Measurements from ENCODE around the gene NOS1AP.

Gene NOS1AP

DNA sequence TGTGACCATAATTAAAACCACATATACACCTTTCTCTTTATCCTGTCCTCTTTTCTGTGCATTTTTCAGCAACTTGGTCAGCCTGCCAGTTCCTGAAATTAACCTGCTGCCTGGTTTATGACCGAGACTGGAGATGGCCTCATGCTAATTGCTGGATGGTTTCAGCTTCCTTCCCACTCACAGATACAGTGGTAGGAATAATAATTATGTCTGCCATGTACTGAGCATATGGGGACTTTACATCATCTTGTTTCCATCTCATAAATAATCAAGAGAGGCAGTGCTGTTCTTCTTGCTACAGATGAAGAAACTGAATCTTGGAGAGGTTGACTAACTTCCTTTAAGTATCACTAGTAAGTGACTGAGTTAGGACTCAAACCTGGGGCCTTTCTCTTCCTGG lies 148.2 kb downstream of the NOS1AP start:
- DNase-seq: no peak
- Histone ChIP-seq H3K27ac (ENCODE audit: low read length, poor library complexity, severe bottlenecking) (no peak overlapping the region), H3K14ac (ENCODE audit: low read length in 2 of 2) (no peak overlapping the region), H2BK15ac (ENCODE audit: low read depth, poor library complexity, severe bottlenecking) (no peak overlapping the region), H3K9me3 (ENCODE audit: control insufficient read depth, low read length) (no peaks in the 10 kb centered on the region), H2BK120ac (ENCODE audit: low read depth, low read length) (no peak overlapping the region), H3K4me1 (ENCODE audit: control insufficient read depth, insufficient read depth, low read depth, low read length) (no peaks in the 10 kb centered on the region), H3K4ac (ENCODE audit: low read depth in 1 of 2, low read length in 2 of 2) (no peak overlapping the region), H2BK12ac (ENCODE audit: low read length in 2 of 2) (no peak overlapping the region), H4K8ac (ENCODE audit: low read length) (no peak overlapping the region), H3K23ac (ENCODE audit: low read length in 2 of 2) (no peak overlapping the region), H4K91ac (ENCODE audit: low read length) (no peak overlapping the region), H3K4me2 (ENCODE audit: low read length, poor library complexity, severe bottlenecking) (no peak overlapping the region), H3K18ac (ENCODE audit: low read depth in 1 of 2, low read length in 2 of 2) (no peak overlapping the region), H2BK5ac (ENCODE audit: low read depth, low read length, poor library complexity, severe bottlenecking) (no peak overlapping the region), H3K4me3 (ENCODE audit: insufficient read depth in 1 of 2, low read depth in 1 of 2, low read length in 2 of 2) (no peak overlapping the region), H3K9ac (ENCODE audit: low read length) (no peak overlapping the region), H2AK5ac (ENCODE audit: low read length, severe bottlenecking) (no peak overlapping the region), H3K79me1 (replicated peaks; ENCODE audit: low read length, poor library complexity, severe bottlenecking) (no peaks in the 10 kb centered on the region), H2AFZ (ENCODE audit: low read depth, low read length) (no peak overlapping the region), H3K27me3 (ENCODE audit: control insufficient read depth in 1 of 2, insufficient read depth in 1 of 2, low read length in 2 of 2) (peaks cover under 1 to 20% of the 10 kb centered on the region in 2 experiments), H3K36me3 (ENCODE audit: control insufficient read depth in 1 of 2, insufficient read depth in 2 of 2, low read depth in 1 of 2, low read length in 2 of 2) (no peaks in the 10 kb centered on the region)
- 78% methylated on average over 1 of the region's 1 CpG for WGBS

GRCh38 chr1:162218546-162218945 lies 149.1 kb downstream of the NOS1AP start:
- H4K91ac ChIP-seq (ENCODE audit: low read length): no peak overlapping the region
- H3K27me3 ChIP-seq (ENCODE audit: control insufficient read depth in 1 of 2, insufficient read depth in 1 of 2, low read length in 2 of 2): peaks cover 0 to 14% of the 10 kb centered on the region in 2 experiments
- H3K4me3 ChIP-seq (ENCODE audit: insufficient read depth in 1 of 2, low read depth in 1 of 2, low read length in 2 of 2): no peak overlapping the region
- no peaks in the 10 kb centered on the region for H3K79me1 ChIP-seq (replicated peaks; ENCODE audit: low read length, poor library complexity, severe bottlenecking)
- H2BK5ac ChIP-seq (ENCODE audit: low read depth, low read length, poor library complexity, severe bottlenecking): no peak overlapping the region
- no peak for DNase-seq
- no peaks in the 10 kb centered on the region for H3K36me3 ChIP-seq (ENCODE audit: control insufficient read depth in 1 of 2, insufficient read depth in 2 of 2, low read depth in 1 of 2, low read length in 2 of 2)
- H2BK12ac ChIP-seq (ENCODE audit: low read length in 2 of 2): no peak overlapping the region
- H2BK15ac ChIP-seq (ENCODE audit: low read depth, poor library complexity, severe bottlenecking): no peak overlapping the region
- H3K4me2 ChIP-seq (ENCODE audit: low read length, poor library complexity, severe bottlenecking): no peak overlapping the region
- H2AFZ ChIP-seq (ENCODE audit: low read depth, low read length): no peak overlapping the region
- no peak overlapping the region for H3K9ac ChIP-seq (ENCODE audit: low read length)
- WGBS: 76% methylated on average over 5 of the region's 5 CpGs
- H3K27ac ChIP-seq (ENCODE audit: low read length, poor library complexity, severe bottlenecking): no peak overlapping the region
- H3K18ac ChIP-seq (ENCODE audit: low read depth in 1 of 2, low read length in 2 of 2): no peak overlapping the region
- H3K14ac ChIP-seq (ENCODE audit: low read length in 2 of 2): no peak overlapping the region
- H2BK120ac ChIP-seq (ENCODE audit: low read depth, low read length): no peak overlapping the region
- no peak overlapping the region for H3K23ac ChIP-seq (ENCODE audit: low read length in 2 of 2)
- H2AK5ac ChIP-seq (ENCODE audit: low read length, severe bottlenecking): no peak overlapping the region
- no peaks in the 10 kb centered on the region for H3K4me1 ChIP-seq (ENCODE audit: control insufficient read depth, insufficient read depth, low read depth, low read length)
- H3K9me3 ChIP-seq (ENCODE audit: control insufficient read depth, low read length): no peaks in the 10 kb centered on the region
- H3K4ac ChIP-seq (ENCODE audit: low read depth in 1 of 2, low read length in 2 of 2): no peak overlapping the region
- no peak overlapping the region for H4K8ac ChIP-seq (ENCODE audit: low read length)

GRCh38 chr1:162218975-162219374 lies 149.5 kb downstream of the NOS1AP start:
- Histone ChIP-seq H2AFZ (ENCODE audit: low read depth, low read length) (no peak overlapping the region), H2BK120ac (ENCODE audit: low read depth, low read length) (no peak overlapping the region), H2BK5ac (ENCODE audit: low read depth, low read length, poor library complexity, severe bottlenecking) (no peak overlapping the region), H3K9me3 (ENCODE audit: control insufficient read depth, low read length) (no peaks in the 10 kb centered on the region), H3K4me1 (ENCODE audit: control insufficient read depth, insufficient read depth, low read depth, low read length) (no peaks in the 10 kb centered on the region), H4K8ac (ENCODE audit: low read length) (no peak overlapping the region), H3K23ac (ENCODE audit: low read length in 2 of 2) (no peak overlapping the region), H2AK5ac (ENCODE audit: low read length, severe bottlenecking) (no peak overlapping the region), H3K36me3 (ENCODE audit: control insufficient read depth in 1 of 2, insufficient read depth in 2 of 2, low read depth in 1 of 2, low read length in 2 of 2) (no peaks in the 10 kb centered on the region), H2BK12ac (ENCODE audit: low read length in 2 of 2) (no peak overlapping the region), H3K14ac (ENCODE audit: low read length in 2 of 2) (no peak overlapping the region), H3K18ac (ENCODE audit: low read depth in 1 of 2, low read length in 2 of 2) (no peak overlapping the region), H4K91ac (ENCODE audit: low read length) (no peak overlapping the region), H3K9ac (ENCODE audit: low read length) (no peak overlapping the region), H3K27ac (ENCODE audit: low read length, poor library complexity, severe bottlenecking) (no peak overlapping the region), H3K4ac (ENCODE audit: low read depth in 1 of 2, low read length in 2 of 2) (no peak overlapping the region), H3K4me2 (ENCODE audit: low read length, poor library complexity, severe bottlenecking) (no peak overlapping the region), H2BK15ac (ENCODE audit: low read depth, poor library complexity, severe bottlenecking) (no peak overlapping the region), H3K4me3 (ENCODE audit: insufficient read depth in 1 of 2, low read depth in 1 of 2, low read length in 2 of 2) (no peak overlapping the region), H3K27me3 (ENCODE audit: control insufficient read depth in 1 of 2, insufficient read depth in 1 of 2, low read length in 2 of 2) (peaks cover 0 to 14% of the 10 kb centered on the region in 2 experiments), H3K79me1 (replicated peaks; ENCODE audit: low read length, poor library complexity, severe bottlenecking) (no peaks in the 10 kb centered on the region)
- WGBS: 66% methylated on average over 3 of the region's 5 CpGs
- DNase-seq: no peak

DNA sequence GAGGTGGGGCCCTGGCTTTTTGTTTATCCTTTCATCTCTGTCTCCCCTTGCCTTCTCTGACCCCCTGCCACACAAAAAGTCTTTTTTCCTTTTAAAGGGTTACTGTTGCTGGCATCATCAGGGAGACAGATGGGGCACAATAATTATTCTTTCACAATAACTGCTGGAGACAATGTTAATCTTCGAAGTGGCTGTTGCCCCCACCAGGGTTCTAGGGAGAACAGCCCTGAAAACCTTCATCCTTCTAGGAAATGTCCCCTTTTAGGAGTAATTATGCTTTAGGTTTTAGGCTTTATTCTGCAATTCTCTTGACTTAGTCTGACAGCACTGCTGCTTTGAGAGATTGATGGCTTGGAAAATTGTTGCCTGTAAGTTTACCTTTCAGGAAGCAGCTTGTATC lies 150.0 kb downstream of the NOS1AP start:
- Histone ChIP-seq H2AK5ac (ENCODE audit: low read length, severe bottlenecking) (no peak overlapping the region), H2BK5ac (ENCODE audit: low read depth, low read length, poor library complexity, severe bottlenecking) (no peak overlapping the region), H3K79me1 (replicated peaks; ENCODE audit: low read length, poor library complexity, severe bottlenecking) (no peaks in the 10 kb centered on the region), H2BK12ac (ENCODE audit: low read length in 2 of 2) (no peak overlapping the region), H3K27ac (ENCODE audit: low read length, poor library complexity, severe bottlenecking) (no peak overlapping the region), H4K91ac (ENCODE audit: low read length) (no peak overlapping the region), H2AFZ (ENCODE audit: low read depth, low read length) (no peak overlapping the region), H3K18ac (ENCODE audit: low read depth in 1 of 2, low read length in 2 of 2) (no peak overlapping the region), H3K27me3 (ENCODE audit: control insufficient read depth in 1 of 2, insufficient read depth in 1 of 2, low read length in 2 of 2) (peaks cover 0 to 10% of the 10 kb centered on the region in 2 experiments), H2BK15ac (ENCODE audit: low read depth, poor library complexity, severe bottlenecking) (no peak overlapping the region), H3K4me2 (ENCODE audit: low read length, poor library complexity, severe bottlenecking) (no peak overlapping the region), H3K9me3 (ENCODE audit: control insufficient read depth, low read length) (no peaks in the 10 kb centered on the region), H3K9ac (ENCODE audit: low read length) (no peak overlapping the region), H3K23ac (ENCODE audit: low read length in 2 of 2) (no peak overlapping the region), H3K36me3 (ENCODE audit: control insufficient read depth in 1 of 2, insufficient read depth in 2 of 2, low read depth in 1 of 2, low read length in 2 of 2) (no peaks in the 10 kb centered on the region), H3K4me1 (ENCODE audit: control insufficient read depth, insufficient read depth, low read depth, low read length) (no peaks in the 10 kb centered on the region), H2BK120ac (ENCODE audit: low read depth, low read length) (no peak overlapping the region), H3K4me3 (ENCODE audit: insufficient read depth in 1 of 2, low read depth in 1 of 2, low read length in 2 of 2) (no peak overlapping the region), H3K4ac (ENCODE audit: low read depth in 1 of 2, low read length in 2 of 2) (no peak overlapping the region), H3K14ac (ENCODE audit: low read length in 2 of 2) (no peak overlapping the region), H4K8ac (ENCODE audit: low read length) (no peak overlapping the region)
- no peak for DNase-seq
- whole genome bisulfite sequencing: 63% methylated on average over 1 of the region's 1 CpG
